CD4-positive, alpha-beta T cell (primary cell): ENCODE measurements around the gene PRAMEF1. TPM values are rescaled to one million over a fixed set of nuclear protein-coding genes. Genes with fewer than 3 reads are reported as not detected.

Source experiments
- ATAC-seq: fragments of 200-7000 bp; cut with Tn5 transposase; one replicate; pipeline ENCODE4 v1.10.0; 2022; ENCODE audit warnings: mild to moderate bottlenecking; ENCODE audit not compliant: poor library complexity
- CTCF ChIA-PET: fragments of 350-600 bp; sonication (Branson Sonifier 250); formaldehyde crosslinking; loops from one replicate; lab custom pipeline; 2021; ENCODE audit warnings: antibody characterized with exemption, inconsistent platforms; lab: Charles Lee
- POLR2A ChIA-PET: fragments of 350-600 bp; sonication (Branson Sonifier 250); formaldehyde crosslinking; loops from one replicate; lab custom pipeline; 2021; ENCODE audit warnings: antibody characterized with exemption, inconsistent platforms; lab: Charles Lee
- DNase-seq, 14 experiments: peaks; one replicate each; pipeline ENCODE4 v3.0.0-alpha.2; 2013 to 2020; ENCODE audit warnings: mixed read lengths in 2 of 14
- H3K27ac ChIP-seq, 2 donors: one replicate each; pipeline versions ENCODE4 v1.5.1 to v1.7.0; 2013; ENCODE audit warnings: low read length in 2 of 2, low read depth in 1 of 2, mild to moderate bottlenecking in 1 of 2
- H3K27me3 ChIP-seq, 2 experiments: 1 replicate in 1 of 2; 2 replicates in 1 of 2; pipeline versions ENCODE4 v1.6.1 to v1.7.0; 2013; ENCODE audit warnings: low read length in 2 of 2, control low read depth in 1 of 2, mild to moderate bottlenecking in 1 of 2, moderate library complexity in 1 of 2; ENCODE audit not compliant: insufficient read depth in 2 of 2, control insufficient read depth in 1 of 2
- H3K36me3 ChIP-seq: one replicate; pipeline ENCODE4 v1.6.1; 2013; ENCODE audit warnings: low read length, control low read depth; ENCODE audit not compliant: insufficient read depth
- H3K4me1 ChIP-seq: one replicate; pipeline ENCODE4 v1.6.1; 2013; ENCODE audit warnings: low read length, control low read depth; ENCODE audit not compliant: insufficient read depth
- H3K4me3 ChIP-seq: one replicate; pipeline ENCODE4 v1.5.1; 2013; ENCODE audit warnings: mild to moderate bottlenecking, low read length, moderate library complexity
- H3K9me3 ChIP-seq, 2 experiments: 1 replicate in 1 of 2; 2 replicates in 1 of 2; pipeline versions ENCODE4 v1.6.1 to v1.7.0; 2013; ENCODE audit warnings: low read length in 2 of 2, mild to moderate bottlenecking in 2 of 2, control low read depth in 1 of 2, moderate library complexity in 1 of 2; ENCODE audit not compliant: control insufficient read depth in 1 of 2, insufficient read depth in 1 of 2
- H3K27ac Mint-ChIP-seq: one replicate; pipeline ENCODE4 v1.8.0; 2020; ENCODE audit warnings: mixed read lengths
- H3K27me3 Mint-ChIP-seq: one replicate; pipeline ENCODE4 v1.8.0; 2021; ENCODE audit warnings: mixed read lengths
- H3K36me3 Mint-ChIP-seq: one replicate; pipeline ENCODE4 v1.8.0; 2021; ENCODE audit warnings: low read depth, mixed read lengths
- H3K4me1 Mint-ChIP-seq: one replicate; pipeline ENCODE4 v1.8.0; 2021; ENCODE audit warnings: low read depth, mixed read lengths
- H3K4me3 Mint-ChIP-seq: one replicate; pipeline ENCODE4 v1.8.0; 2020; ENCODE audit warnings: mild to moderate bottlenecking, mixed read lengths
- H3K9me3 Mint-ChIP-seq: one replicate; pipeline ENCODE4 v1.8.0; 2020; ENCODE audit warnings: mixed read lengths
- CTCF ChIP-seq: fragments of 200-600 bp; IDR thresholded peaks from one replicate; pipeline ENCODE4 v1.8.0; 2022; ENCODE audit warnings: antibody characterized with exemption, mild to moderate bottlenecking
- intact Hi-C, 2 experiments: fragments of 100-400 bp; cut with DNase I in 1 of 2; cut with micrococcal nuclease in 1 of 2; formaldehyde crosslinking; loops; one replicate each; pipeline versions ENCODE4 v1.15.1 to v1.9.0; 2023 to 2025; cut with DNase I, micrococcal nuclease
- total RNA-seq, 174 experiments: library from RNA in 2 of 174; stranded (reverse) in 2 of 174; gene quantifications; one replicate each; pipeline ENCODE4 v1.2.3 and lab custom pipeline; 2021 to 2026

The PRAMEF1 gene
- total RNA-seq, 2 experiments from 2014 or later = not detected

DNA sequence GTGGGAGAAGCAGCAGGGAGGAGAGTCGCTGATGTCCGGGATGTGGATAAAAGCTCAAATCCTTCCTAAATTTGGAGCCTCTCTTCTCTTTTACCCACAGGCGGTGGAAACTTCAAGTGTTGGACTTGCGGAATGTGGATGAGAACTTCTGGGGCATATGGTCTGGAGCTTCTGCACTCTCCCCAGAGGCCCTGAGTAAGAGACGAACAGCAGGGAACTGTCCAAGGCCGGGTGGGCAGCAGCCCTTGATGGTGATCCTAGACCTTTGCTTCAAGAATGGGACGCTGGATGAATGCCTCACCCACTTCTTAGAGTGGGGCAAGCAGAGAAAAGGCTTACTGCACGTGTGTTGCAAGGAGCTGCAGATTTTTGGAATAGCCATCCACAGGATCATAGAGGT lies 15.8 kb upstream of the PRAMEF1 start:
- TF ChIP-seq CTCF = no peak
- Histone ChIP-seq H3K27me3 (no peaks in the 10 kb centered on the region), H3K9me3 (no peaks in the 10 kb centered on the region), H3K27ac (no peak overlapping the region), H3K4me3 (no peak overlapping the region), H3K36me3 (no peaks in the 10 kb centered on the region), H3K4me1 (no peaks in the 10 kb centered on the region)
- no peaks in the 10 kb centered on the region for H3K9me3 Mint-ChIP-seq
- no peak for DNase-seq
- ChIA-PET POLR2A (no interaction called here), CTCF (no interaction called here)
- intact Hi-C loops = no loop called here
- no peak for ATAC-seq
- H3K27ac Mint-ChIP-seq = no peak overlapping the region
- peaks cover 77% of the 10 kb centered on the region for H3K27me3 Mint-ChIP-seq
- H3K4me1 Mint-ChIP-seq = no peaks in the 10 kb centered on the region
- H3K4me3 Mint-ChIP-seq = no peak overlapping the region
- H3K36me3 Mint-ChIP-seq = no peaks in the 10 kb centered on the region

GRCh38 chr1:12776801-12777557 lies 14.2 kb upstream of the PRAMEF1 start:
- peaks cover 63% of the 10 kb centered on the region for H3K27me3 Mint-ChIP-seq

DNA sequence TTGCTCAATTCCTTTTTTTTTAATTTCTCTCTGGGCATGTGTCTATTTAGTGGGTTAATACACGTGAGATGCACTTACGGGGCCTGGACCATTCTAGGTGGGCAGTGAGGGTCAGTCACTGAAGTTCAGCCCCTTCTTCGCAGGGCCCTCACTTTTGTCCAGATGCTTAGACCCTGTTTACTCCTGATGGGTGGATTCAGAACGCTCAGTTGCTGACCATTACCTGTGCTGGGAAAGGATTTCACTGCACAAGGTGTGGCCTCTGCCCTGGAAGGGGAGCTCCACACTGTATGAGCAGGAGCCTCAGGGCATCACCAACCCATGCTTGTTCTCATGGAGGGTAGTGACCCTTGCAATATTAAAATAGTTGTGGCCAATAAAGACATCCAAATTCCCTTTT lies 13.1 kb upstream of the PRAMEF1 start:
- Histone ChIP-seq H3K27ac (no peak overlapping the region), H3K9me3 (peaks cover under 1% of the 10 kb centered on the region in 2 experiments), H3K4me1 (no peaks in the 10 kb centered on the region), H3K27me3 (no peaks in the 10 kb centered on the region), H3K4me3 (no peak overlapping the region), H3K36me3 (no peaks in the 10 kb centered on the region)
- no peaks in the 10 kb centered on the region for H3K9me3 Mint-ChIP-seq
- no peak for TF ChIP-seq CTCF
- H3K27ac Mint-ChIP-seq = no peak overlapping the region
- H3K27me3 Mint-ChIP-seq = peaks cover 53% of the 10 kb centered on the region
- no peak for ATAC-seq
- no peaks in the 10 kb centered on the region for H3K36me3 Mint-ChIP-seq
- no peak for DNase-seq
- H3K4me1 Mint-ChIP-seq = no peaks in the 10 kb centered on the region
- intact Hi-C loops = no loop called here
- no peak overlapping the region for H3K4me3 Mint-ChIP-seq
- POLR2A ChIA-PET = no interaction called here
- CTCF ChIA-PET = no interaction called here

More at GRCh38 chr1:12776801-12777557, 14.2 kb upstream of the PRAMEF1 start:
- intact Hi-C loops = no loop called here
- DNase-seq (no peak), ATAC-seq (no peak)
- H3K27ac Mint-ChIP-seq = no peak overlapping the region
- no peak overlapping the region for H3K27ac ChIP-seq
- H3K27me3 ChIP-seq = no peaks in the 10 kb centered on the region
- TF ChIP-seq CTCF = no peak
- no peaks in the 10 kb centered on the region for H3K9me3 Mint-ChIP-seq
- H3K36me3 Mint-ChIP-seq = no peaks in the 10 kb centered on the region
- H3K4me1 Mint-ChIP-seq = no peaks in the 10 kb centered on the region
- H3K9me3 ChIP-seq = no peaks in the 10 kb centered on the region
- H3K4me3 Mint-ChIP-seq = no peak overlapping the region
- no peaks in the 10 kb centered on the region for H3K36me3 ChIP-seq
- no peak overlapping the region for H3K4me3 ChIP-seq
- CTCF ChIA-PET = no interaction called here
- no peaks in the 10 kb centered on the region for H3K4me1 ChIP-seq
- POLR2A ChIA-PET = no interaction called here
